CD14-positive monocyte (primary cell): ENCODE data around the gene MUC5AC. TPM values are rescaled to one million over a fixed set of nuclear protein-coding genes. Genes with fewer than 3 reads are reported as not detected.

Experiments
- DNase-seq, 3 donors: peaks; one replicate each; pipeline ENCODE4 v3.0.0-alpha.2; 2011 to 2022
- H2AFZ ChIP-seq: 2 replicates; pipeline ENCODE4 v1.6.0; 2012; ENCODE audit warnings: mild to moderate bottlenecking, low read depth, low read length, inconsistent platforms; ENCODE audit not compliant: insufficient read depth, poor library complexity, severe bottlenecking
- H3K27ac ChIP-seq, 2 donors: 1 replicate in 1 of 2; 2 replicates in 1 of 2; pipeline ENCODE4 v1.5.1; 2012 to 2013; ENCODE audit warnings: low read length in 2 of 2, control low read depth in 1 of 2, inconsistent platforms in 1 of 2, low read depth in 1 of 2, mild to moderate bottlenecking in 1 of 2
- H3K27me3 ChIP-seq, 2 donors: one replicate each; pipeline versions ENCODE4 v1.6.0 to v1.6.1; 2011 to 2013; ENCODE audit warnings: low read length in 2 of 2; ENCODE audit not compliant: control insufficient read depth in 2 of 2, insufficient read depth in 2 of 2
- H3K36me3 ChIP-seq, 2 donors: replicated peaks in 1 of 2; 1 replicate in 1 of 2; 2 replicates in 1 of 2; pipeline versions ENCODE4 v1.5.1 to v1.6.1; 2012 to 2013; ENCODE audit warnings: low read length in 2 of 2, control low read depth in 1 of 2, inconsistent platforms in 1 of 2, mild to moderate bottlenecking in 1 of 2; ENCODE audit not compliant: insufficient read depth in 2 of 2, control insufficient read depth in 1 of 2
- H3K4me1 ChIP-seq, 2 donors: 1 replicate in 1 of 2; 2 replicates in 1 of 2; pipeline versions ENCODE4 v1.5.1 to v1.6.1; 2012 to 2013; ENCODE audit warnings: low read length in 2 of 2, control low read depth in 1 of 2, inconsistent platforms in 1 of 2, mild to moderate bottlenecking in 1 of 2, moderate library complexity in 1 of 2; ENCODE audit not compliant: insufficient read depth in 2 of 2, control insufficient read depth in 1 of 2
- H3K4me2 ChIP-seq: replicated peaks from 2 replicates; pipeline ENCODE3; 2012; ENCODE audit warnings: low read length, moderate library complexity, mild to moderate bottlenecking; ENCODE audit not compliant: poor library complexity, severe bottlenecking; ENCODE audit errors: extremely low read depth
- H3K4me3 ChIP-seq, 3 experiments: fragments of 200-600 bp in 1 of 3; sonication (generic) in 1 of 3; replicated peaks in 1 of 3; 1 replicate in 2 of 3; 2 replicates in 1 of 3; pipeline ENCODE4 v1.5.1; 2011 to 2013; ENCODE audit warnings: low read length in 3 of 3, mild to moderate bottlenecking in 3 of 3, control low read depth in 2 of 3, low read depth in 2 of 3, inconsistent platforms in 1 of 3, moderate library complexity in 1 of 3
- H3K79me2 ChIP-seq: 2 replicates; pipeline ENCODE4 v1.6.0; 2012; ENCODE audit warnings: mild to moderate bottlenecking, control low read depth, inconsistent platforms, low read length, moderate library complexity; ENCODE audit not compliant: insufficient read depth
- H3K9ac ChIP-seq: 2 replicates; pipeline ENCODE4 v1.6.0; 2017; ENCODE audit warnings: low read length, mild to moderate bottlenecking; ENCODE audit not compliant: insufficient read depth, poor library complexity, severe bottlenecking
- H3K9me3 ChIP-seq, 2 donors: replicated peaks in 1 of 2; 1 replicate in 1 of 2; 2 replicates in 1 of 2; pipeline versions ENCODE4 v1.5.1 to v1.6.1; 2012 to 2013; ENCODE audit warnings: low read length in 2 of 2, control low read depth in 1 of 2; ENCODE audit not compliant: control insufficient read depth in 1 of 2, insufficient read depth in 1 of 2
- H4K20me1 ChIP-seq: 2 replicates; pipeline ENCODE4 v1.6.0; 2012; ENCODE audit warnings: mild to moderate bottlenecking, low read length, control low read depth, moderate library complexity; ENCODE audit not compliant: insufficient read depth
- H3K27ac Mint-ChIP-seq, 7 donors: one replicate each; pipeline ENCODE4 v1.8.0; 2020; ENCODE audit warnings: mild to moderate bottlenecking in 7 of 7, mixed read lengths in 7 of 7, moderate library complexity in 6 of 7, inconsistent platforms in 2 of 7
- H3K27me3 Mint-ChIP-seq, 3 donors: one replicate each; pipeline ENCODE4 v1.8.0; 2021 to 2022; ENCODE audit warnings: low read depth in 3 of 3, mild to moderate bottlenecking in 3 of 3, mixed read lengths in 3 of 3, moderate library complexity in 3 of 3, inconsistent platforms in 1 of 3
- H3K36me3 Mint-ChIP-seq, 2 donors: one replicate each; pipeline ENCODE4 v1.8.0; 2020; ENCODE audit warnings: mixed read lengths in 2 of 2, inconsistent platforms in 1 of 2, mild to moderate bottlenecking in 1 of 2
- H3K4me1 Mint-ChIP-seq: one replicate; pipeline ENCODE4 v1.8.0; 2020; ENCODE audit warnings: mild to moderate bottlenecking, mixed read lengths
- H3K4me3 Mint-ChIP-seq, 2 donors: one replicate each; pipeline ENCODE4 v1.8.0; 2020; ENCODE audit warnings: mild to moderate bottlenecking in 2 of 2, mixed read lengths in 2 of 2, moderate library complexity in 1 of 2
- H3K9me3 Mint-ChIP-seq, 7 donors: one replicate each; pipeline ENCODE4 v1.8.0; 2020 to 2022; ENCODE audit warnings: mixed read lengths in 7 of 7, mild to moderate bottlenecking in 6 of 7, moderate library complexity in 6 of 7, inconsistent platforms in 2 of 7
- WGBS: methylation state at CpG from one replicate; pipeline ENCODE4 v1.1.5; 2013; ENCODE audit warnings: missing lambda C conversion rate; ENCODE audit not compliant: insufficient coverage; 5-methylcytosine and 5-hydroxymethylcytosine counted together
- intact Hi-C, 2 donors: fragments of 100-400 bp; cut with micrococcal nuclease; formaldehyde crosslinking; loops; one replicate each; pipeline versions ENCODE4 v1.15.0 to v1.15.1; 2023
- polyA plus RNA-seq, 3 donors: library from polyadenylated mRNA; depleted of rRNA in 1 of 3; unstranded in 2 of 3; stranded (reverse) in 1 of 3; fragments of 300-500 nt in 2 of 3; fragments of >200 nt in 1 of 3; fragmentation: Illumina TruSeq in 2 of 3; gene quantifications; 1 replicate in 2 of 3; 2 replicates in 1 of 3; pipeline ENCODE4 v1.2.3, GENCODE V29; 2012 to 2021
- TF ChIP-seq, protein P1 (sequence below): fragments of 200-600 bp; IDR thresholded peaks from one replicate; pipeline ENCODE4 v1.8.0; 2022; ENCODE audit warnings: antibody characterized with exemption, mild to moderate bottlenecking

MUC5AC gene
- polyA plus RNA-seq, 3 donors: not detected

GRCh38 chr11:1138097-1138496 lies 19.7 kb upstream of the MUC5AC start:
- H3K4me3 Mint-ChIP-seq: no peak overlapping the region
- H3K9me3 Mint-ChIP-seq: peaks cover 28 to 48% (median 39%) of the 10 kb centered on the region in 7 donors
- 83% methylated on average over 7 of the region's 8 CpGs for WGBS
- TF ChIP-seq, protein P1, sequence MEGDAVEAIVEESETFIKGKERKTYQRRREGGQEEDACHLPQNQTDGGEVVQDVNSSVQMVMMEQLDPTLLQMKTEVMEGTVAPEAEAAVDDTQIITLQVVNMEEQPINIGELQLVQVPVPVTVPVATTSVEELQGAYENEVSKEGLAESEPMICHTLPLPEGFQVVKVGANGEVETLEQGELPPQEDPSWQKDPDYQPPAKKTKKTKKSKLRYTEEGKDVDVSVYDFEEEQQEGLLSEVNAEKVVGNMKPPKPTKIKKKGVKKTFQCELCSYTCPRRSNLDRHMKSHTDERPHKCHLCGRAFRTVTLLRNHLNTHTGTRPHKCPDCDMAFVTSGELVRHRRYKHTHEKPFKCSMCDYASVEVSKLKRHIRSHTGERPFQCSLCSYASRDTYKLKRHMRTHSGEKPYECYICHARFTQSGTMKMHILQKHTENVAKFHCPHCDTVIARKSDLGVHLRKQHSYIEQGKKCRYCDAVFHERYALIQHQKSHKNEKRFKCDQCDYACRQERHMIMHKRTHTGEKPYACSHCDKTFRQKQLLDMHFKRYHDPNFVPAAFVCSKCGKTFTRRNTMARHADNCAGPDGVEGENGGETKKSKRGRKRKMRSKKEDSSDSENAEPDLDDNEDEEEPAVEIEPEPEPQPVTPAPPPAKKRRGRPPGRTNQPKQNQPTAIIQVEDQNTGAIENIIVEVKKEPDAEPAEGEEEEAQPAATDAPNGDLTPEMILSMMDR: no peak
- peaks cover 4 to 17% (median 12%) of the 10 kb centered on the region in 3 donors for H3K27me3 Mint-ChIP-seq
- no peak overlapping the region for H3K4me2 ChIP-seq
- H2AFZ ChIP-seq: no peak overlapping the region
- H3K36me3 ChIP-seq: no peaks in the 10 kb centered on the region
- no peaks in the 10 kb centered on the region for H4K20me1 ChIP-seq
- no peak overlapping the region for H3K27ac Mint-ChIP-seq
- no peaks in the 10 kb centered on the region for H3K79me2 ChIP-seq
- intact Hi-C loops: no loop called here
- no peaks in the 10 kb centered on the region for H3K27me3 ChIP-seq
- H3K4me1 Mint-ChIP-seq: no peaks in the 10 kb centered on the region
- no peak overlapping the region for H3K4me3 ChIP-seq
- H3K27ac ChIP-seq: no peak overlapping the region
- H3K9me3 ChIP-seq: peaks cover 14 to 28% of the 10 kb centered on the region in 2 donors
- no peak overlapping the region for H3K9ac ChIP-seq
- H3K4me1 ChIP-seq: no peaks in the 10 kb centered on the region
- DNase-seq: no peak
- H3K36me3 Mint-ChIP-seq: no peaks in the 10 kb centered on the region

GRCh38 chr11:1139441-1140083 lies 18.2 kb upstream of the MUC5AC start:
- Histone ChIP-seq H4K20me1 (no peaks in the 10 kb centered on the region), H3K4me3 (no peak overlapping the region), H3K27me3 (no peaks in the 10 kb centered on the region), H3K4me2 (no peak overlapping the region), H3K36me3 (no peaks in the 10 kb centered on the region), H3K27ac (no peak overlapping the region), H2AFZ (no peak overlapping the region), H3K4me1 (no peaks in the 10 kb centered on the region), H3K9ac (no peak overlapping the region), H3K9me3 (peaks cover 11 to 16% of the 10 kb centered on the region in 2 donors), H3K79me2 (no peaks in the 10 kb centered on the region)
- Mint-ChIP-seq H3K9me3 (peaks cover 23 to 47% (median 40%) of the 10 kb centered on the region in 7 donors), H3K36me3 (no peaks in the 10 kb centered on the region), H3K27me3 (peaks cover 4 to 12% (median 6%) of the 10 kb centered on the region in 3 donors), H3K4me1 (no peaks in the 10 kb centered on the region), H3K27ac (no peak overlapping the region), H3K4me3 (no peak overlapping the region)
- TF ChIP-seq, protein P1: no peak
- WGBS: 74% methylated on average over 9 of the region's 12 CpGs
- DNase-seq: no peak
- intact Hi-C loops: no loop called here
